ENCODE results near the gene TGFBR2.

- TF ChIP-seq POLR2A (IDR thresholded peaks at IDR 0.05), result no peak
- TF ChIP-seq, protein P1, sequence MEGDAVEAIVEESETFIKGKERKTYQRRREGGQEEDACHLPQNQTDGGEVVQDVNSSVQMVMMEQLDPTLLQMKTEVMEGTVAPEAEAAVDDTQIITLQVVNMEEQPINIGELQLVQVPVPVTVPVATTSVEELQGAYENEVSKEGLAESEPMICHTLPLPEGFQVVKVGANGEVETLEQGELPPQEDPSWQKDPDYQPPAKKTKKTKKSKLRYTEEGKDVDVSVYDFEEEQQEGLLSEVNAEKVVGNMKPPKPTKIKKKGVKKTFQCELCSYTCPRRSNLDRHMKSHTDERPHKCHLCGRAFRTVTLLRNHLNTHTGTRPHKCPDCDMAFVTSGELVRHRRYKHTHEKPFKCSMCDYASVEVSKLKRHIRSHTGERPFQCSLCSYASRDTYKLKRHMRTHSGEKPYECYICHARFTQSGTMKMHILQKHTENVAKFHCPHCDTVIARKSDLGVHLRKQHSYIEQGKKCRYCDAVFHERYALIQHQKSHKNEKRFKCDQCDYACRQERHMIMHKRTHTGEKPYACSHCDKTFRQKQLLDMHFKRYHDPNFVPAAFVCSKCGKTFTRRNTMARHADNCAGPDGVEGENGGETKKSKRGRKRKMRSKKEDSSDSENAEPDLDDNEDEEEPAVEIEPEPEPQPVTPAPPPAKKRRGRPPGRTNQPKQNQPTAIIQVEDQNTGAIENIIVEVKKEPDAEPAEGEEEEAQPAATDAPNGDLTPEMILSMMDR (IDR thresholded peaks at IDR 0.05), result no peak
These were observed 27.9 kb upstream of the TGFBR2 start for GRCh38 chr3:30578479-30578878.
